PFSK-1 (cell line): ENCODE data around the gene C1RL.

Experiments used
- FOXP2 ChIP-seq: optimal IDR thresholded peaks from 2 replicates; pipeline ENCODE3; 2011; ENCODE audit warnings: borderline replicate concordance, control low read depth, inconsistent platforms; ENCODE audit not compliant: insufficient read depth; ENCODE audit errors: extremely low read length, extremely low read depth
- POLR2AphosphoS5 ChIP-seq: IDR thresholded peaks from 2 replicates; pipeline ENCODE4 v1.6.1; 2012; ENCODE audit warnings: low read depth, mild to moderate bottlenecking, control low read depth, low read length, moderate library complexity
- SIN3A ChIP-seq: IDR thresholded peaks from 2 replicates; pipeline ENCODE4 v1.6.1; 2012; ENCODE audit warnings: mild to moderate bottlenecking, low read length, moderate library complexity, borderline replicate concordance; ENCODE audit not compliant: insufficient read depth
- TAF1 ChIP-seq: IDR thresholded peaks from 2 replicates; pipeline ENCODE4 v1.6.1; 2012; ENCODE audit warnings: low read length, control low read depth, borderline replicate concordance; ENCODE audit not compliant: insufficient read depth
- TF ChIP-seq, protein P1 (sequence below), 2 experiments: IDR thresholded peaks; 2 replicates each; pipeline versions ENCODE4 v1.6.1 to v1.8.0; 2011 to 2012; ENCODE audit warnings: low read depth in 2 of 2, low read length in 2 of 2, control low read depth in 1 of 2, inconsistent platforms in 1 of 2, mild to moderate bottlenecking in 1 of 2, moderate library complexity in 1 of 2; ENCODE audit not compliant: insufficient read depth in 1 of 2

Gene C1RL

GRCh38 chr12:7096006-7096932 is 12.7 kb downstream of the C1RL start:
- no peak for TF ChIP-seq TAF1
- TF ChIP-seq FOXP2: no peak
- TF ChIP-seq POLR2AphosphoS5: no peak
- TF ChIP-seq SIN3A: no peak
- TF ChIP-seq, protein P1, sequence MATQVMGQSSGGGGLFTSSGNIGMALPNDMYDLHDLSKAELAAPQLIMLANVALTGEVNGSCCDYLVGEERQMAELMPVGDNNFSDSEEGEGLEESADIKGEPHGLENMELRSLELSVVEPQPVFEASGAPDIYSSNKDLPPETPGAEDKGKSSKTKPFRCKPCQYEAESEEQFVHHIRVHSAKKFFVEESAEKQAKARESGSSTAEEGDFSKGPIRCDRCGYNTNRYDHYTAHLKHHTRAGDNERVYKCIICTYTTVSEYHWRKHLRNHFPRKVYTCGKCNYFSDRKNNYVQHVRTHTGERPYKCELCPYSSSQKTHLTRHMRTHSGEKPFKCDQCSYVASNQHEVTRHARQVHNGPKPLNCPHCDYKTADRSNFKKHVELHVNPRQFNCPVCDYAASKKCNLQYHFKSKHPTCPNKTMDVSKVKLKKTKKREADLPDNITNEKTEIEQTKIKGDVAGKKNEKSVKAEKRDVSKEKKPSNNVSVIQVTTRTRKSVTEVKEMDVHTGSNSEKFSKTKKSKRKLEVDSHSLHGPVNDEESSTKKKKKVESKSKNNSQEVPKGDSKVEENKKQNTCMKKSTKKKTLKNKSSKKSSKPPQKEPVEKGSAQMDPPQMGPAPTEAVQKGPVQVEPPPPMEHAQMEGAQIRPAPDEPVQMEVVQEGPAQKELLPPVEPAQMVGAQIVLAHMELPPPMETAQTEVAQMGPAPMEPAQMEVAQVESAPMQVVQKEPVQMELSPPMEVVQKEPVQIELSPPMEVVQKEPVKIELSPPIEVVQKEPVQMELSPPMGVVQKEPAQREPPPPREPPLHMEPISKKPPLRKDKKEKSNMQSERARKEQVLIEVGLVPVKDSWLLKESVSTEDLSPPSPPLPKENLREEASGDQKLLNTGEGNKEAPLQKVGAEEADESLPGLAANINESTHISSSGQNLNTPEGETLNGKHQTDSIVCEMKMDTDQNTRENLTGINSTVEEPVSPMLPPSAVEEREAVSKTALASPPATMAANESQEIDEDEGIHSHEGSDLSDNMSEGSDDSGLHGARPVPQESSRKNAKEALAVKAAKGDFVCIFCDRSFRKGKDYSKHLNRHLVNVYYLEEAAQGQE (IDR thresholded peaks at IDR 0.05; ENCODE audit: insufficient read depth in 1 of 2, low read depth in 2 of 2, low read length in 2 of 2): no peak

DNA sequence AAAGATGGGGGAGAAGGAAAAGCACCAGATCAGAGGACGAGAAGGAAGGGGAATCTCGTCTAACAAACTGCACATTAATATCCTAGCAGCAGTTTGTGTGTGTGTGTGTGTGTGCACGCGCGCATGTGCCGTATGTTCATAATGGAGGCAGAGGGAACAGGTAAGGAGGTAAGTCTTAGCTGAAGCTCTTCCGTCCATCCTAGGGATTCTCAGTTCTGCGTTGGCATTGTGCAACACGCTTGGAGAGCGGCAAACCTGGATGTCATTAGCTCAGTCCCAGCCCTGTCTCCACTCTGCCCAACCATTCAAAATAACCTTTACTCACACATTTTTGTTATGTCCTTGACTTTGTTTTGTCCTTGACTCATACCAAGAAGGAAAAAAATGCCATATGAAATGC is 15.1 kb downstream of the C1RL start:
- TF ChIP-seq SIN3A (no peak), POLR2AphosphoS5 (no peak), TAF1 (no peak), FOXP2 (no peak)
- TF ChIP-seq, protein P1 (IDR thresholded peaks at IDR 0.05; ENCODE audit: insufficient read depth in 1 of 2, low read depth in 2 of 2, low read length in 2 of 2): no peak

DNA sequence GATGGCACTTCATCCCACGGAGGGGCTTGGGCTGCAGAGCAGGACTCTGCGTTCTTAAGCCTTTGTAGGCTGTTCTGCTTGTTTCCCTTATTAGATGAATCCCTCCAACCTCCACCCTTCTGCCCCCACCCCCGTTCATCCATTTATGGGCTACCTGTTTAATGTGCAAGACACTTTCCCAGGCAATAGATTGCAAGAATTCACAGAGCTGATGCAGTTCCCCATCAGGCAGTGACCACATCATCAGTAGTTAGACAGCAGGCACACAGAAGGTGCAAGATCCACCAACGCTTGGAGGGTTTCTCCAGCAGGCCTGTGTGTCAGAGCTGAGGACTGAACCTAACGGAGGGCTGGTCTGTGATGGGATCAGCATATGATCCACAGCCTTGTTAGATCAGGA is 15.5 kb downstream of the C1RL start:
- TF ChIP-seq FOXP2: no peak
- TF ChIP-seq, protein P1 (IDR thresholded peaks at IDR 0.05; ENCODE audit: insufficient read depth in 1 of 2, low read depth in 2 of 2, low read length in 2 of 2): no peak
- no peak for TF ChIP-seq SIN3A
- no peak for TF ChIP-seq TAF1
- no peak for TF ChIP-seq POLR2AphosphoS5

GRCh38 chr12:7092986-7093460 is 16.0 kb downstream of the C1RL start:
- TF ChIP-seq POLR2AphosphoS5 (no peak), SIN3A (no peak), FOXP2 (no peak), TAF1 (no peak)
- TF ChIP-seq, protein P1 (IDR thresholded peaks at IDR 0.05; ENCODE audit: insufficient read depth in 1 of 2, low read depth in 2 of 2, low read length in 2 of 2): no peak
